Loucy (cell line): Measurements from ENCODE around the gene PLIN3.

Experiments
- H2AFZ ChIP-seq: fragments of 200-600 bp; sonication (generic); 2 replicates; pipeline ENCODE4 v1.6.0; 2016; ENCODE audit warnings: antibody characterized with exemption, mild to moderate bottlenecking, low read length, moderate library complexity
- H3F3A ChIP-seq: fragments of 200-600 bp; 2 replicates; pipeline ENCODE4 v1.6.0; 2016; ENCODE audit warnings: antibody characterized with exemption, low read depth, mild to moderate bottlenecking
- H3K27me3 ChIP-seq: fragments of 200-600 bp; sonication (generic); 2 replicates; pipeline ENCODE4 v1.6.1; 2014; ENCODE audit warnings: low read length, mild to moderate bottlenecking; ENCODE audit not compliant: insufficient read depth, poor library complexity, severe bottlenecking
- H3K36me3 ChIP-seq: fragments of 200-600 bp; sonication (generic); 2 replicates; pipeline ENCODE4 v1.6.1; 2016; ENCODE audit warnings: low read length; ENCODE audit not compliant: insufficient read depth
- H3K4me1 ChIP-seq: fragments of 200-600 bp; sonication (generic); 2 replicates; pipeline ENCODE4 v1.5.1; 2014; ENCODE audit warnings: low read length, mild to moderate bottlenecking; ENCODE audit not compliant: insufficient read depth, poor library complexity, severe bottlenecking
- H3K4me2 ChIP-seq: fragments of 200-600 bp; sonication (generic); 2 replicates; pipeline ENCODE4 v1.6.0; 2014; ENCODE audit warnings: antibody characterized with exemption, low read length, low read depth, mild to moderate bottlenecking; ENCODE audit not compliant: poor library complexity, severe bottlenecking
- H3K4me3 ChIP-seq: fragments of 200-600 bp; sonication (generic); 2 replicates; pipeline ENCODE4 v1.5.1; 2014; ENCODE audit warnings: low read length, mild to moderate bottlenecking, mixed read lengths; ENCODE audit not compliant: poor library complexity, severe bottlenecking
- H3K79me2 ChIP-seq: fragments of 200-600 bp; sonication (generic); 2 replicates; pipeline ENCODE4 v1.6.1; 2014; ENCODE audit warnings: low read length; ENCODE audit not compliant: insufficient read depth
- H3K9ac ChIP-seq: fragments of 200-600 bp; sonication (generic); 2 replicates; pipeline ENCODE4 v1.6.0; 2014; ENCODE audit warnings: mild to moderate bottlenecking, low read depth, low read length, moderate library complexity; ENCODE audit not compliant: poor library complexity, severe bottlenecking
- H3K9me2 ChIP-seq: fragments of 200-600 bp; sonication (generic); replicated peaks from 2 replicates; pipeline ENCODE4 v1.6.1; 2016; ENCODE audit warnings: low read depth, low read length, mixed read lengths
- H3K9me3 ChIP-seq: fragments of 200-600 bp; sonication (generic); 2 replicates; pipeline ENCODE4 v1.6.1; 2014; ENCODE audit warnings: mild to moderate bottlenecking, antibody characterized with exemption, low read length, low read depth; ENCODE audit not compliant: insufficient read depth
- H4K20me1 ChIP-seq: fragments of 200-600 bp; sonication (generic); 2 replicates; pipeline ENCODE4 v1.6.0; 2014; ENCODE audit warnings: antibody characterized with exemption, low read length, mild to moderate bottlenecking; ENCODE audit not compliant: insufficient read depth, poor library complexity, severe bottlenecking
- EZH2phosphoT487 ChIP-seq: fragments of 200-600 bp; IDR thresholded peaks from 2 replicates; pipeline ENCODE4 v1.6.1; 2018; ENCODE audit warnings: antibody characterized with exemption, mild to moderate bottlenecking, moderate library complexity, borderline replicate concordance
- TF ChIP-seq, protein P1 (sequence below): fragments of 200-600 bp; sonication (generic); conservative IDR thresholded peaks from 2 replicates; pipeline ENCODE4 v1.5.1; 2014; ENCODE audit warnings: mild to moderate bottlenecking, antibody characterized with exemption, low read length

Gene PLIN3

DNA sequence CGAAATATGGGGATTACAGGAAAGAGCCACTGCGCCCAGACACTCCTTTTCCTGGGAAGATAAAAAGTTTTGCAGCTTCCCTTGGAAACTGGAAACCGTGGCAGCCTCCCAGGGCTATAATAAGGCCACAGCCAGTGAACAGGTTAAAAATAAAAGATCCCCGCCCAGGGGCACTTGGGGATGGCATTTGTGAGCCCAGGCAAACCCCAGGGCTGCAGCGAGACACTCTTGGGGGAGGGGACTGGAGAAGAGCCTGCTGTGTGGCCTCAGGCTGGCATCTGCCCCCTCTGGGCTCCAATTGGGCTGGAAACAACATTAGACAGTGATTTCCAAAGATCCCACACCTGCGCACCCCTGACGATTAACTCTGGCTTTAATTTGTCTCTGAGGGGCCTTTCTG lies 64.8 kb downstream of the PLIN3 start:
- Histone ChIP-seq H3K9me3 (no peaks in the 10 kb centered on the region), H3F3A (no peaks in the 10 kb centered on the region), H3K4me1 (no peaks in the 10 kb centered on the region), H4K20me1 (no peaks in the 10 kb centered on the region), H3K36me3 (no peaks in the 10 kb centered on the region), H3K4me3 (no peak overlapping the region), H3K79me2 (no peaks in the 10 kb centered on the region), H3K27me3 (no peaks in the 10 kb centered on the region), H3K9me2 (no peaks in the 10 kb centered on the region), H3K9ac (no peak overlapping the region), H3K4me2 (no peak overlapping the region), H2AFZ (no peak overlapping the region)
- TF ChIP-seq EZH2phosphoT487, result no peak
- TF ChIP-seq, protein P1, sequence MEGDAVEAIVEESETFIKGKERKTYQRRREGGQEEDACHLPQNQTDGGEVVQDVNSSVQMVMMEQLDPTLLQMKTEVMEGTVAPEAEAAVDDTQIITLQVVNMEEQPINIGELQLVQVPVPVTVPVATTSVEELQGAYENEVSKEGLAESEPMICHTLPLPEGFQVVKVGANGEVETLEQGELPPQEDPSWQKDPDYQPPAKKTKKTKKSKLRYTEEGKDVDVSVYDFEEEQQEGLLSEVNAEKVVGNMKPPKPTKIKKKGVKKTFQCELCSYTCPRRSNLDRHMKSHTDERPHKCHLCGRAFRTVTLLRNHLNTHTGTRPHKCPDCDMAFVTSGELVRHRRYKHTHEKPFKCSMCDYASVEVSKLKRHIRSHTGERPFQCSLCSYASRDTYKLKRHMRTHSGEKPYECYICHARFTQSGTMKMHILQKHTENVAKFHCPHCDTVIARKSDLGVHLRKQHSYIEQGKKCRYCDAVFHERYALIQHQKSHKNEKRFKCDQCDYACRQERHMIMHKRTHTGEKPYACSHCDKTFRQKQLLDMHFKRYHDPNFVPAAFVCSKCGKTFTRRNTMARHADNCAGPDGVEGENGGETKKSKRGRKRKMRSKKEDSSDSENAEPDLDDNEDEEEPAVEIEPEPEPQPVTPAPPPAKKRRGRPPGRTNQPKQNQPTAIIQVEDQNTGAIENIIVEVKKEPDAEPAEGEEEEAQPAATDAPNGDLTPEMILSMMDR, result no peak

DNA sequence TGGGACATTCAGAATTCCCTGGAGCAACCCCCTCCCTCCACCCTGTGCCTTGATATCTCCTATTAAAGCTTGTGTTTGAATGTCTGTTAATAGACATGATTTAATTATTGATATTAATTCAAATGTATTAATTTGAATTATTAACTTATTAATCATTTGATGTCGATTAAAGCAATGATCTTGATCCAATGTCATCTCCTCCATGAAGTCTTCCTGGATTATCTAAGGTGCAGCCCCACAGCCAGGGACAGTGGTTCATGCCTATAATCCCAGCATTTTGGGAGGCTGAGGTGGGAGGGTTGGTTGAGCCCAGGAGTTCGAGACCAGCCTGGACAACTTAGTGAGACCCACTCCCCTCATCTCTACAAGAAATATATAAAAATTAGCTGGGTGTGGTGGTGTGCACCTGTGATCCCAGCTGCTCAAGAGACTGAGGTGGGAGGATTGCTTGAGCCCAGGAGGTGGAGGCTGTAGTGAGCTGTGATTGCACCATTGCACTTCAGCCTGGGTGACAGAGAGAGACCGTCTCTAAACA lies 66.3 kb downstream of the PLIN3 start:
- Histone ChIP-seq H3K4me1 (no peaks in the 10 kb centered on the region), H3K9ac (no peak overlapping the region), H3K9me2 (no peaks in the 10 kb centered on the region), H3K79me2 (peaks cover 8% of the 10 kb centered on the region; the same call in 1 of the 2 replicates), H2AFZ (no peak overlapping the region), H3K36me3 (no peaks in the 10 kb centered on the region), H3F3A (no peaks in the 10 kb centered on the region), H3K4me2 (no peak overlapping the region), H3K4me3 (no peak overlapping the region), H4K20me1 (no peaks in the 10 kb centered on the region), H3K9me3 (no peaks in the 10 kb centered on the region), H3K27me3 (no peaks in the 10 kb centered on the region)
- TF ChIP-seq, protein P1, result no peak
- TF ChIP-seq EZH2phosphoT487, result no peak

DNA sequence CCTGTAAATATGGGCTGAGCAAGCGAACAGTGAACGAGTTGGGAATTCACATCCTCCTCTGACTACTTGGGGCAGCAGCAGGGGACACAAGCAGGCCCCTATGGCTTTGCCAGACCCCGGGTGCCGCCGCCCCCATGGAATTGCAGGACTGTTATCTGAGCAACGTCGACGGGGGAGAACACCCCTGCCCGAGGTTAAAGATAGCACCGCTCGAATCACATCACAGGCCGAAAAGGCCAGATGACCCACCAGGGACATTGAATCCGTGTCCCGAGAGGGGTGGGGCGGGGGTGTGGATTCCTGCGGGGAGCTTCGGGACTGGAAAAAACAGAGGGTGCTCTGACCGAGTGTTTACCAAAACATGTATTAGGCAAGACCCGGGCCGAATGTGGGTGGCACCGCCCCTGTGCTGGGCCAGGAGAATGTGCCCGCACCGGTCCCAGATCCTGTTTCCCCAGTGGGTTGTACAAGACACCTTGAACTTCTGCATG lies 66.8 kb downstream of the PLIN3 start:
- H3K9ac ChIP-seq, result no peak overlapping the region
- H3K9me2 ChIP-seq, result no peaks in the 10 kb centered on the region
- H4K20me1 ChIP-seq, result no peaks in the 10 kb centered on the region
- no peak overlapping the region for H3K4me3 ChIP-seq
- peaks cover 8% of the 10 kb centered on the region; the same call in 1 of the 2 replicates for H3K79me2 ChIP-seq
- H3K9me3 ChIP-seq, result no peaks in the 10 kb centered on the region
- no peaks in the 10 kb centered on the region for H3K4me1 ChIP-seq
- no peak overlapping the region for H3K4me2 ChIP-seq
- no peak overlapping the region for H2AFZ ChIP-seq
- no peaks in the 10 kb centered on the region for H3K27me3 ChIP-seq
- no peaks in the 10 kb centered on the region for H3F3A ChIP-seq
- TF ChIP-seq EZH2phosphoT487, result no peak
- TF ChIP-seq, protein P1, result no peak
- H3K36me3 ChIP-seq, result no peaks in the 10 kb centered on the region
